Type B pancreatic cell (in vitro differentiated cells): ENCODE data around the gene FAM120A. TPM values are rescaled to one million over a fixed set of nuclear protein-coding genes. Genes with fewer than 3 reads are reported as not detected.

ENCODE experiments used
- DNase-seq: peaks from one replicate; pipeline ENCODE4 v3.0.0; 2021; ENCODE audit warnings: mixed read lengths; ENCODE audit not compliant: unreplicated experiment; ENCODE audit errors: extremely low spot score
- H3K27ac Mint-ChIP-seq: 2 replicates; pipeline ENCODE4 v1.8.0; 2021; ENCODE audit warnings: mild to moderate bottlenecking, mixed read lengths
- H3K27me3 Mint-ChIP-seq: 2 replicates; pipeline ENCODE4 v1.8.0; 2021; ENCODE audit warnings: mixed read lengths
- H3K36me3 Mint-ChIP-seq: 2 replicates; pipeline ENCODE4 v1.8.0; 2021; ENCODE audit warnings: mixed read lengths
- H3K4me1 Mint-ChIP-seq: one replicate; pipeline ENCODE4 v1.8.0; 2021; ENCODE audit warnings: mixed read lengths; ENCODE audit not compliant: unreplicated experiment
- H3K4me3 Mint-ChIP-seq: 2 replicates; pipeline ENCODE4 v1.8.0; 2021; ENCODE audit warnings: mild to moderate bottlenecking, mixed read lengths
- H3K9me3 Mint-ChIP-seq: 2 replicates; pipeline ENCODE4 v1.8.0; 2021; ENCODE audit warnings: mixed read lengths
- total RNA-seq: library from RNA; stranded (reverse); gene quantifications from 2 replicates; pipeline ENCODE4 v1.2.1, GENCODE V29; 2021; ENCODE audit warnings: low replicate concordance
- TF ChIP-seq, protein P1 (sequence below): fragments of 200-600 bp; sonication (generic); conservative IDR thresholded peaks from 2 replicates; pipeline ENCODE4 v1.5.0; 2021; ENCODE audit warnings: antibody characterized with exemption, mild to moderate bottlenecking

FAM120A gene
- total RNA-seq, 1 donor from 2014 or later, result 72.5 TPM

DNA sequence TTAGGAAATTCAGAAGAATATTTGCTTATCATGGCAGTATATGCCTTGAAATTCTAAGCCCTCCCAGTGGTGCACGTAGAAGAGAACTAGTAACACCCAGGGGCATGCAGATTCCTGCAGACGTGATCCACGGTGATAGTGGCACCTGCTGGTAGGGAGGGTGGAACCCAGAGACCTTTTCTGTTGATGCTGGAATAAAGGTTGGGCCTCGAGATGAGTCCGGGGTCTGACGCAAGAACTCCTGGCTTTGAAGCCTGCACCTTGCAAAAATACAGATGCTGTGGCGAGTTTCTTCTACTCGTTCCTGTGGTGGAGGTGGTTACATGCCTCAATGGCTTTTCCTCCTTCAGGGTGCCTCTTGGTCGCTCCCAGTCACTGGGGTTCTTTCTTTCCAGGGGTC is 85.4 kb downstream of the FAM120A start:
- TF ChIP-seq, protein P1, sequence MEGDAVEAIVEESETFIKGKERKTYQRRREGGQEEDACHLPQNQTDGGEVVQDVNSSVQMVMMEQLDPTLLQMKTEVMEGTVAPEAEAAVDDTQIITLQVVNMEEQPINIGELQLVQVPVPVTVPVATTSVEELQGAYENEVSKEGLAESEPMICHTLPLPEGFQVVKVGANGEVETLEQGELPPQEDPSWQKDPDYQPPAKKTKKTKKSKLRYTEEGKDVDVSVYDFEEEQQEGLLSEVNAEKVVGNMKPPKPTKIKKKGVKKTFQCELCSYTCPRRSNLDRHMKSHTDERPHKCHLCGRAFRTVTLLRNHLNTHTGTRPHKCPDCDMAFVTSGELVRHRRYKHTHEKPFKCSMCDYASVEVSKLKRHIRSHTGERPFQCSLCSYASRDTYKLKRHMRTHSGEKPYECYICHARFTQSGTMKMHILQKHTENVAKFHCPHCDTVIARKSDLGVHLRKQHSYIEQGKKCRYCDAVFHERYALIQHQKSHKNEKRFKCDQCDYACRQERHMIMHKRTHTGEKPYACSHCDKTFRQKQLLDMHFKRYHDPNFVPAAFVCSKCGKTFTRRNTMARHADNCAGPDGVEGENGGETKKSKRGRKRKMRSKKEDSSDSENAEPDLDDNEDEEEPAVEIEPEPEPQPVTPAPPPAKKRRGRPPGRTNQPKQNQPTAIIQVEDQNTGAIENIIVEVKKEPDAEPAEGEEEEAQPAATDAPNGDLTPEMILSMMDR, result no peak
- no peak for DNase-seq
- no peaks in the 10 kb centered on the region for H3K27me3 Mint-ChIP-seq
- no peak overlapping the region for H3K27ac Mint-ChIP-seq
- H3K4me1 Mint-ChIP-seq, result peaks cover 3% of the 10 kb centered on the region
- H3K4me3 Mint-ChIP-seq, result no peak overlapping the region
- H3K36me3 Mint-ChIP-seq, result peaks cover 32% of the 10 kb centered on the region
- H3K9me3 Mint-ChIP-seq, result no peaks in the 10 kb centered on the region

DNA sequence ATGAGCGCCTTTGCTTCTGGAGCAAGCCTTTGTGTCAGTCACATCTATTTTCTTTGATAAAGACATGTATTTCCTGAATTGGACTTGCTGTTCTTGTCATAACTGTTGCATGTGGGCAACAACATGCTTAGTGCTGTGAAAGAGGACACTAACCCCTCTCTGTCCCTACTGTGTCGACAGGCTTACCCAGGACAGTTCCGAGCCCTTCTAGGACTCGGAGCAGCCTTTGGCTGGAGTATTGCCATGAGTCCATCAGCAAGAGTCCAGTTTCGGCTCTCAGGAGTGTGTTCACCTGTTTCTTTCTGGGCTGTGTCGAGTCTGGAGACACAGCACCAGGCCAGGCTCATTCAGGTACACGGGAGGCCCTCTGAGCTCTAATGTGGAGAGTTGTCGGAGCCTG is 88.8 kb downstream of the FAM120A start:
- peaks cover 17% of the 10 kb centered on the region for H3K36me3 Mint-ChIP-seq
- H3K27me3 Mint-ChIP-seq, result no peaks in the 10 kb centered on the region
- TF ChIP-seq, protein P1, result no peak
- no peak overlapping the region for H3K4me3 Mint-ChIP-seq
- peaks cover 3% of the 10 kb centered on the region for H3K4me1 Mint-ChIP-seq
- H3K9me3 Mint-ChIP-seq, result no peaks in the 10 kb centered on the region
- no peak overlapping the region for H3K27ac Mint-ChIP-seq
- no peak for DNase-seq

DNA sequence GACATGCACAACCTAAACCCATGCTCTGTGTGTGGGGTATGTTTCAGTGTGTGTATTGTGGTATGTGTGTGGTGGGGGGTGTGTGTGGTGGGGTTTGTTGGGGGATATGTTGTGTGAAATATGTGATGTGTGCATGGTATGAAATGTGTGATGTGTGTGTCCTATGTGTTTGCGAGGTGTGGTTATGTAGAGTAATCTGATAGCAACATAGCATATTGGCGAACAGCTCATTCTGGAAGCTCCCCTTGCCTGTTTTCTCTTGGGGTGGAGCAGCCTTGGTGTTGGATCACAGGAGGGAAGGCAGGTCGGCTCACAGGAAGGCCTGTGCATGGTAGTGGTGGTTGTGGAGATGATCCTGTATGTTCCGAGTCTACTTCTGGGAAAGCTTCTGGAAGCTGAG is 89.5 kb downstream of the FAM120A start:
- peaks cover 16% of the 10 kb centered on the region for H3K36me3 Mint-ChIP-seq
- no peak for DNase-seq
- TF ChIP-seq, protein P1, result no peak
- H3K27ac Mint-ChIP-seq, result peak overlapping the region; percentile 60
- no peaks in the 10 kb centered on the region for H3K27me3 Mint-ChIP-seq
- no peak overlapping the region for H3K4me3 Mint-ChIP-seq
- H3K4me1 Mint-ChIP-seq, result peaks cover 3% of the 10 kb centered on the region
- H3K9me3 Mint-ChIP-seq, result no peaks in the 10 kb centered on the region

DNA sequence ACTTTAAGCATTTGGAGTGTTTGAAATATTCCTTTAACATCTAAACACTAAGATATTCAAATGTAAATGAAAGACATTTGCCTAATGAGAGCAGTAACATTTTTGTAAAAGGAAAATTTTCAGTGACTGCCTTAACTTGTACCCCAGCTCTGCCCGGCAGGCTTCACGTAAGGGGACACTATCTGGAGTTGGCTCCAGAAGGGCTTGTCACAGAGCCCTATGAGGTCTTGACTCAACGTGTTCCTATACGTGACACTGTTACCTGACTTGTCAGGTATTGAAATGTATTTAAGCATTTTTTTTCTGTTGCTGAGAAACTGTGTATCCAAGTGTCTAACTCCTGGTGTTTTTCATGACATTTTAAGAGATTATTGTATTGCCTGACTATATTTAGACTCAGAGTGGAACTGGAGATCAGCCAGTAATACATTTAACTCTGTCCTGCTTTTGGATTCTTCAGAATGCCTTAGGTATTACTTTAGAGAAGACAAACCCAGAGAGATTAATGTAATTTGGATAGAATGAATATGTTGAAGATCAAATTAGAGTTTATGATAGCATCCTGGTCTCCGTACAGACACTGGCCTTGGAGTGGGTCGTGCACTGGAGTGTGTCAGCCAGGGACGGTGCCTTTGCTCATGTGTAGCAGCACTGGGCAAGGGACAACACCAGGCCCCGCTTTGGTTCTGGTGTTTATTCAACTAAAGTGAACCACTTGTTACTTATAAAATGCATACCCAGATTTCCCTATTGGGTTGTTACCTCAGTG is 90.3 kb downstream of the FAM120A start:
- TF ChIP-seq, protein P1, result no peak
- peaks cover 22% of the 10 kb centered on the region for H3K36me3 Mint-ChIP-seq
- H3K4me1 Mint-ChIP-seq, result peaks cover 9% of the 10 kb centered on the region
- DNase-seq, result no peak
- H3K27me3 Mint-ChIP-seq, result no peaks in the 10 kb centered on the region
- H3K9me3 Mint-ChIP-seq, result no peaks in the 10 kb centered on the region
- H3K4me3 Mint-ChIP-seq, result no peak overlapping the region
- H3K27ac Mint-ChIP-seq, result no peak overlapping the region

DNA sequence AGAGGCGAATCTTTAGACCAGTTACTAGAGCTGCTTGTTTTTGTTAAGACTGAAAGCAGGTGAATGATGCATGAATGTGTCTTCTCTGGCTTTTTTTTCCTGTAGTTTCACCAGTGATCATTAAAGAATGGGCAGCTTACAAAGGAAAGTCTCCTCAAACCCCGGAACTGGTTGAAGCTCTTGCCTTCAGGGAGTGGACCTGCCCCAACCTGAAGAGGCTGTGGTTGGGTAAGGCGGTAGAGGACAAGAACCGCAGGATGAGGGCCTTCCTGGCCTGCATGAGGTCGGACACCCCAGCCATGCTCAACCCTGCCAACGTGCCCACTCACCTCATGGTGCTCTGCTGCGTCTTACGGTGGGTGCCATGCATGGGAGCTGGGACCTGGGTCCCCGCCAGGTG is 91.6 kb downstream of the FAM120A start:
- Mint-ChIP-seq H3K27ac (no peak overlapping the region), H3K27me3 (no peaks in the 10 kb centered on the region), H3K36me3 (peaks cover 30% of the 10 kb centered on the region), H3K9me3 (no peaks in the 10 kb centered on the region), H3K4me1 (peaks cover 12% of the 10 kb centered on the region), H3K4me3 (no peak overlapping the region)
- TF ChIP-seq, protein P1, result no peak
- no peak for DNase-seq
